ENCODE measurements around the gene PRKCE.

Gene PRKCE

GRCh38 chr2:46134531-46135227, 483.2 kb downstream of the PRKCE start:
- Histone ChIP-seq H3K36me3 (ENCODE audit: control insufficient read depth, insufficient read depth, low read length) (no peaks in the 10 kb centered on the region), H4K8ac (ENCODE audit: low read depth, low read length) (no peak overlapping the region), H3K4ac (ENCODE audit: low read depth, low read length) (no peak overlapping the region), H3K79me1 (ENCODE audit: low read length) (no peaks in the 10 kb centered on the region), H2BK5ac (ENCODE audit: low read length) (no peak overlapping the region), H3K79me2 (ENCODE audit: control insufficient read depth, insufficient read depth, low read length) (no peaks in the 10 kb centered on the region), H3K18ac (ENCODE audit: low read length) (no peak overlapping the region), H3K4me3 (ENCODE audit: low read length) (no peak overlapping the region), H3K56ac (ENCODE audit: low read length) (no peak overlapping the region), H3K27me3 (ENCODE audit: insufficient read depth, low read length, poor library complexity) (no peaks in the 10 kb centered on the region), H3K9ac (ENCODE audit: low read length) (no peak overlapping the region), H3K4me2 (ENCODE audit: low read length) (no peak overlapping the region), H4K5ac (ENCODE audit: low read length) (no peak overlapping the region), H3K4me1 (ENCODE audit: control insufficient read depth, low read depth, low read length) (no peaks in the 10 kb centered on the region), H2BK15ac (replicated peaks; ENCODE audit: low read depth) (no peak overlapping the region), H2AK5ac (ENCODE audit: low read length) (no peak overlapping the region), H3K27ac (ENCODE audit: low read depth, low read length) (no peak overlapping the region), H2BK120ac (ENCODE audit: low read depth, low read length) (no peak overlapping the region), H3K23ac (ENCODE audit: low read length) (no peak overlapping the region)
- peak; percentile 12 for DNase-seq
- WGBS (ENCODE audit: extremely low coverage, insufficient coverage, low lambda C conversion rate), result no CpG with 5 or more reads among the region's 8 CpGs

- no peak overlapping the region for H3K4me2 ChIP-seq (ENCODE audit: low read length)
- no peak overlapping the region for H3K9ac ChIP-seq (ENCODE audit: low read length)
- no peak overlapping the region for H3K4ac ChIP-seq (ENCODE audit: low read depth, low read length)
- no peak overlapping the region for H2BK15ac ChIP-seq (replicated peaks; ENCODE audit: low read depth)
- H4K8ac ChIP-seq (ENCODE audit: low read depth, low read length), result no peak overlapping the region
- no peak overlapping the region for H2BK120ac ChIP-seq (ENCODE audit: low read depth, low read length)
- DNase-seq, result no peak
- no peak overlapping the region for H3K23ac ChIP-seq (ENCODE audit: low read length)
- no peak overlapping the region for H2BK5ac ChIP-seq (ENCODE audit: low read length)
- WGBS (ENCODE audit: extremely low coverage, insufficient coverage, low lambda C conversion rate), result no CpG with 5 or more reads among the region's 4 CpGs
- H3K27ac ChIP-seq (ENCODE audit: low read depth, low read length), result no peak overlapping the region
- H3K18ac ChIP-seq (ENCODE audit: low read length), result no peak overlapping the region
- H3K79me1 ChIP-seq (ENCODE audit: low read length), result no peaks in the 10 kb centered on the region
- no peak overlapping the region for H3K56ac ChIP-seq (ENCODE audit: low read length)
- H3K79me2 ChIP-seq (ENCODE audit: control insufficient read depth, insufficient read depth, low read length), result no peaks in the 10 kb centered on the region
- H4K5ac ChIP-seq (ENCODE audit: low read length), result no peak overlapping the region
- no peaks in the 10 kb centered on the region for H3K27me3 ChIP-seq (ENCODE audit: insufficient read depth, low read length, poor library complexity)
- no peaks in the 10 kb centered on the region for H3K4me1 ChIP-seq (ENCODE audit: control insufficient read depth, low read depth, low read length)
- H3K36me3 ChIP-seq (ENCODE audit: control insufficient read depth, insufficient read depth, low read length), result no peaks in the 10 kb centered on the region
- no peak overlapping the region for H3K4me3 ChIP-seq (ENCODE audit: low read length)
- H2AK5ac ChIP-seq (ENCODE audit: low read length), result no peak overlapping the region
Measured at GRCh38 chr2:46135228-46135855, 483.9 kb downstream of the PRKCE start.

DNA sequence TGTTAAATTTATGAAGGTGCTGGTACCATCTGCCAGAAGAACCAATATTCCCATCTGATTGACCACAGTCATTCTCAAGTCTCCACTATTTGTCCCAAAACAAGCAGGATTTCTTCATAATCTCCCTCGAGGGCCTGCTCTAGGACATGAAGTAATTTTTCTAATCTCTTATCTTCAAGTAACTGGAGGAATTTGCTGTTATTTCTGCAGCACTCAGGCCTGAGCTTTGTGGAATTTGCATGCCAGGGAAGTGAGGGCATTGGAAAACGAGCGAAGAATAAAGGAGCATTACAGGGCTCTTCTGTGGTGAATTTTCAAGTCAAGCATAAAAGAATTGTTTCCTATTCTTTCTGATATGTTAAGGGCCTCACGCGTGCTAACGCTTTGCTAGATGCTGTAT, 484.5 kb downstream of the PRKCE start:
- Histone ChIP-seq H2AK5ac (ENCODE audit: low read length) (no peak overlapping the region), H3K9ac (ENCODE audit: low read length) (no peak overlapping the region), H3K79me1 (ENCODE audit: low read length) (no peaks in the 10 kb centered on the region), H3K4ac (ENCODE audit: low read depth, low read length) (no peak overlapping the region), H3K18ac (ENCODE audit: low read length) (no peak overlapping the region), H3K79me2 (ENCODE audit: control insufficient read depth, insufficient read depth, low read length) (no peaks in the 10 kb centered on the region), H4K5ac (ENCODE audit: low read length) (no peak overlapping the region), H2BK5ac (ENCODE audit: low read length) (no peak overlapping the region), H4K8ac (ENCODE audit: low read depth, low read length) (no peak overlapping the region), H2BK15ac (replicated peaks; ENCODE audit: low read depth) (no peak overlapping the region), H3K4me3 (ENCODE audit: low read length) (no peak overlapping the region), H3K27ac (ENCODE audit: low read depth, low read length) (no peak overlapping the region), H3K27me3 (ENCODE audit: insufficient read depth, low read length, poor library complexity) (no peaks in the 10 kb centered on the region), H3K4me2 (ENCODE audit: low read length) (no peak overlapping the region), H3K56ac (ENCODE audit: low read length) (no peak overlapping the region), H3K4me1 (ENCODE audit: control insufficient read depth, low read depth, low read length) (no peaks in the 10 kb centered on the region), H2BK120ac (ENCODE audit: low read depth, low read length) (no peak overlapping the region), H3K36me3 (ENCODE audit: control insufficient read depth, insufficient read depth, low read length) (no peaks in the 10 kb centered on the region), H3K23ac (ENCODE audit: low read length) (no peak overlapping the region)
- WGBS (ENCODE audit: extremely low coverage, insufficient coverage, low lambda C conversion rate), result no CpG with 5 or more reads among the region's 6 CpGs
- DNase-seq, result peak; percentile 56

DNA sequence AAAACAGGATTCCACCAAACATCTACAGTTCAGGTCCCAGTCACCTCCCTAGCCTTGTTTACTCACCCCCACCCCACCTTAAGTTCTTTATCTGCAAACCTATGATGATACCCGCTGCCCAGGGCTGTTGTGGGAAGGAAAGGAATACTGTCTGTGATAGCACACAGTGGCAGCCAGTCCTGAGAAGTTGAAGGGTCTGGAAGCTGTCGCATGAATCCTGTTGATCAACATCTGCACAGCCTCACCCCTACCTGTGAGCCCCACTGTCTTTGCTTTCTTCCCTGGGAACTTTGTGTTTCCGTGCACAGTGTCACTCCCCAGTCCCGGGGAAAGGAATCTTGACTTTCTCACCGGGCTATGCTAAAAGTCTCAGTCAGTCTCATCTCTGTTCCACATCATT, 485.0 kb downstream of the PRKCE start:
- no peak overlapping the region for H2AK5ac ChIP-seq (ENCODE audit: low read length)
- no CpG with 5 or more reads among the region's 5 CpGs for WGBS (ENCODE audit: extremely low coverage, insufficient coverage, low lambda C conversion rate)
- H3K9ac ChIP-seq (ENCODE audit: low read length), result no peak overlapping the region
- DNase-seq, result peak; percentile 21
- no peaks in the 10 kb centered on the region for H3K79me2 ChIP-seq (ENCODE audit: control insufficient read depth, insufficient read depth, low read length)
- no peak overlapping the region for H2BK15ac ChIP-seq (replicated peaks; ENCODE audit: low read depth)
- no peak overlapping the region for H3K27ac ChIP-seq (ENCODE audit: low read depth, low read length)
- H3K4me2 ChIP-seq (ENCODE audit: low read length), result no peak overlapping the region
- no peak overlapping the region for H3K4ac ChIP-seq (ENCODE audit: low read depth, low read length)
- H3K56ac ChIP-seq (ENCODE audit: low read length), result no peak overlapping the region
- no peaks in the 10 kb centered on the region for H3K27me3 ChIP-seq (ENCODE audit: insufficient read depth, low read length, poor library complexity)
- H3K79me1 ChIP-seq (ENCODE audit: low read length), result no peaks in the 10 kb centered on the region
- no peak overlapping the region for H4K8ac ChIP-seq (ENCODE audit: low read depth, low read length)
- no peak overlapping the region for H3K23ac ChIP-seq (ENCODE audit: low read length)
- H4K5ac ChIP-seq (ENCODE audit: low read length), result no peak overlapping the region
- H3K4me3 ChIP-seq (ENCODE audit: low read length), result no peak overlapping the region
- H3K18ac ChIP-seq (ENCODE audit: low read length), result no peak overlapping the region
- no peaks in the 10 kb centered on the region for H3K36me3 ChIP-seq (ENCODE audit: control insufficient read depth, insufficient read depth, low read length)
- no peaks in the 10 kb centered on the region for H3K4me1 ChIP-seq (ENCODE audit: control insufficient read depth, low read depth, low read length)
- H2BK5ac ChIP-seq (ENCODE audit: low read length), result no peak overlapping the region
- H2BK120ac ChIP-seq (ENCODE audit: low read depth, low read length), result no peak overlapping the region

- no CpG with 5 or more reads among the region's 2 CpGs for WGBS (ENCODE audit: extremely low coverage, insufficient coverage, low lambda C conversion rate)
Measured at GRCh38 chr2:46136953-46137352, 485.5 kb downstream of the PRKCE start.

More at GRCh38 chr2:46136953-46137352, 485.5 kb downstream of the PRKCE start:
- Histone ChIP-seq H3K23ac (ENCODE audit: low read length) (no peak overlapping the region), H3K18ac (ENCODE audit: low read length) (no peak overlapping the region), H3K56ac (ENCODE audit: low read length) (no peak overlapping the region), H3K4me2 (ENCODE audit: low read length) (no peak overlapping the region), H2BK5ac (ENCODE audit: low read length) (no peak overlapping the region), H2BK120ac (ENCODE audit: low read depth, low read length) (no peak overlapping the region), H3K27ac (ENCODE audit: low read depth, low read length) (no peak overlapping the region), H3K27me3 (ENCODE audit: insufficient read depth, low read length, poor library complexity) (no peaks in the 10 kb centered on the region), H3K36me3 (ENCODE audit: control insufficient read depth, insufficient read depth, low read length) (no peaks in the 10 kb centered on the region), H4K8ac (ENCODE audit: low read depth, low read length) (no peak overlapping the region), H3K79me1 (ENCODE audit: low read length) (no peaks in the 10 kb centered on the region), H3K4me3 (ENCODE audit: low read length) (no peak overlapping the region), H3K4ac (ENCODE audit: low read depth, low read length) (no peak overlapping the region), H3K9ac (ENCODE audit: low read length) (no peak overlapping the region), H2AK5ac (ENCODE audit: low read length) (no peak overlapping the region), H2BK15ac (replicated peaks; ENCODE audit: low read depth) (no peak overlapping the region), H3K79me2 (ENCODE audit: control insufficient read depth, insufficient read depth, low read length) (no peaks in the 10 kb centered on the region), H3K4me1 (ENCODE audit: control insufficient read depth, low read depth, low read length) (no peaks in the 10 kb centered on the region), H4K5ac (ENCODE audit: low read length) (no peak overlapping the region)
- no peak for DNase-seq
